Brain microvascular endothelial cell (primary cell): ENCODE measurements around the gene THAP9.
"Not testable (repeated sequence)": the region's sequence is repeated elsewhere in the genome, so short reads cannot be mapped to it uniquely, and the experiment has no call there.

ENCODE experiments used
- DNase-seq: peaks from one replicate; pipeline ENCODE4 v3.0.0-alpha.2; 2020
- H3K27ac ChIP-seq: fragments of 250-450 bp; sonication (Bioruptor Pico); 2 replicates; pipeline ENCODE4 v1.5.1; 2020; ENCODE audit warnings: mild to moderate bottlenecking, moderate library complexity
- H3K27me3 ChIP-seq: fragments of 250-450 bp; sonication (Bioruptor Pico); replicated peaks from 2 replicates; pipeline ENCODE4 v1.5.1; 2020; ENCODE audit warnings: mild to moderate bottlenecking
- H3K36me3 ChIP-seq: fragments of 250-450 bp; sonication (Bioruptor Pico); replicated peaks from 2 replicates; pipeline ENCODE4 v1.5.1; 2020; ENCODE audit warnings: mild to moderate bottlenecking
- H3K4me3 ChIP-seq: 2 replicates; pipeline ENCODE4 v1.5.1; 2011; ENCODE audit warnings: low read depth, mild to moderate bottlenecking, control low read depth, low read length, moderate library complexity
- in situ Hi-C: cut with HindIII; loops from 2 replicates; pipeline ENCODE4 v1.10.0; 2017; ENCODE audit warnings: low sequenced_read_pairs, low pct_ligation_motif_present
- TF ChIP-seq, protein P1 (sequence below): IDR thresholded peaks from 2 replicates; pipeline ENCODE4 v1.5.1; 2011; ENCODE audit warnings: low read depth, mild to moderate bottlenecking, moderate library complexity, low read length, control low read depth, inconsistent platforms; ENCODE audit errors: missing control alignments

The THAP9 gene

GRCh38 chr4:82900411-82901182 is at the start of gene THAP9:
TSS of gene THAP9 (plus strand) at chr4:82900735. CDS start at chr4:82900803, 68 bp downstream.
- in situ Hi-C loops, result no loop called here
- peak; percentile 100 for DNase-seq

DNA sequence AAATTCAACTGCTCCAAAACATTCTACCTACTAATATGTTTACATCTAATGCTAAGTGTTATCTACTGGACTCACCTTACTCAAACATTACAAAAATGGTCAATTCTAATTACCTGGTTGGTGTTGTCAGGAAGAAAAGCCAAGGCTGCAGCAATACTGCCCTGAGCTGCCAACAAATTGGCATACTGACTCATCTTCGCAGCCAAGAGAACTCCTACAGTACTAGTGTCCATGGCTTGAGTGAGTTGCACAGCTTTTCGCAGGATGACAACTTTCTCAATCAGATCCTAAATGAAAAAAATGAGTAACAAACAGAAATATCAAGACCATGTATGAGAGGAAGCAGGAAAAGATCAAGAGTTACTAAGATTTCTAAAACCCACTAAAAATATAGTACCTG is 49.2 kb upstream of the THAP9 start:
- Histone ChIP-seq H3K36me3 (peaks cover 89% of the 10 kb centered on the region), H3K27me3 (no peaks in the 10 kb centered on the region), H3K27ac (no peak overlapping the region), H3K4me3 (no peak overlapping the region)
- in situ Hi-C loops, result no loop called here
- DNase-seq, result no peak
- TF ChIP-seq, protein P1, sequence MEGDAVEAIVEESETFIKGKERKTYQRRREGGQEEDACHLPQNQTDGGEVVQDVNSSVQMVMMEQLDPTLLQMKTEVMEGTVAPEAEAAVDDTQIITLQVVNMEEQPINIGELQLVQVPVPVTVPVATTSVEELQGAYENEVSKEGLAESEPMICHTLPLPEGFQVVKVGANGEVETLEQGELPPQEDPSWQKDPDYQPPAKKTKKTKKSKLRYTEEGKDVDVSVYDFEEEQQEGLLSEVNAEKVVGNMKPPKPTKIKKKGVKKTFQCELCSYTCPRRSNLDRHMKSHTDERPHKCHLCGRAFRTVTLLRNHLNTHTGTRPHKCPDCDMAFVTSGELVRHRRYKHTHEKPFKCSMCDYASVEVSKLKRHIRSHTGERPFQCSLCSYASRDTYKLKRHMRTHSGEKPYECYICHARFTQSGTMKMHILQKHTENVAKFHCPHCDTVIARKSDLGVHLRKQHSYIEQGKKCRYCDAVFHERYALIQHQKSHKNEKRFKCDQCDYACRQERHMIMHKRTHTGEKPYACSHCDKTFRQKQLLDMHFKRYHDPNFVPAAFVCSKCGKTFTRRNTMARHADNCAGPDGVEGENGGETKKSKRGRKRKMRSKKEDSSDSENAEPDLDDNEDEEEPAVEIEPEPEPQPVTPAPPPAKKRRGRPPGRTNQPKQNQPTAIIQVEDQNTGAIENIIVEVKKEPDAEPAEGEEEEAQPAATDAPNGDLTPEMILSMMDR, result no peak

More at GRCh38 chr4:82900411-82901182, at the start of gene THAP9:
- H3K27ac ChIP-seq, result peak within 1 kb of the TSS; percentile 100
- TF ChIP-seq, protein P1, result no peak
- no peaks in the 10 kb centered on the region for H3K27me3 ChIP-seq
- peaks cover 8% of the 10 kb centered on the region for H3K36me3 ChIP-seq
- peak within 1 kb of the TSS; percentile 90 for H3K4me3 ChIP-seq

DNA sequence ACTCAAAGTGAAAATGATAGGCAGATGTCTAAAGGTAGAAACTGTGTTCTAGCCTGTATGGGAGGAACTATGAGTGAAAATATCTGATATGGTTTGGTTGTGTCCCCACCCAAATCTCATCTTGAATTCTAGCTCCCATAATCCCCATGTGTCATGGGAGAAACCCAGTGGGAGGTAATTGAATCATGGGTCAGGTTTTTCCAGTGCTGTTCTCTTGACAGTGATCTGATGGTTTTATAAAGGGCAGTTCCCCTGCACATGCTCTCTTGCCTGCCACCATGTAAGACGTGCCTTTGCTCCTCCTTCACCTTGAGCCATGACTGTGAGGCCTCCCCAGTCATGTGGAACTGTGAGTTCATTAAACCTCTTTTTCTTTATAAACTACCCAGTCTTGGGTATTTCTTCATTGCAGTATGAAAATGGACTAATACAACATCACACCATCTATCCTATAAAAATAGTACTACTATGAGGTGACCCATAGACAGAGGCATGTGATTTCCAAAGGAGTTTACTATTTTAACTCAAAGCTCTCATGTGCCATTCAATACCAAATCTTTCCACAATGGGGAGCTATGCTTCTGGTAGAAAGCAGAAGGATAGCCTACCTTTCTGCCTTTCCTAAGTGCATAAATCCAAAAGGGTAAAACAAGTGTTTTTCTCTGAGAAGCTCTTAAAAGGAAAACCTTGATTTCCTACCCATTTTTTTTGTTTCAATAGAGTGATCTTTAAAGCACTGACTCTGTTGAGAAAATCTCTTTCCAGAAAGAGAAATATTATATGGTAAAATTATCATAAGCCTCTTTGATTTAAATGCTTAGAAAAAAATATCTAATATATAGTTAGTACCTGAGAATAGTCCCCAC is 48.4 kb upstream of the THAP9 start:
- H3K36me3 ChIP-seq, result peaks cover 89% of the 10 kb centered on the region
- TF ChIP-seq, protein P1, result peak; percentile 40
- no peak overlapping the region for H3K27ac ChIP-seq
- DNase-seq, result no peak
- H3K4me3 ChIP-seq, result no peak overlapping the region
- in situ Hi-C loops, result no loop called here
- H3K27me3 ChIP-seq, result no peaks in the 10 kb centered on the region

- Histone ChIP-seq H3K36me3 (peaks cover 89% of the 10 kb centered on the region), H3K27me3 (no peaks in the 10 kb centered on the region), H3K27ac (no peak overlapping the region), H3K4me3 (no peak overlapping the region)
- in situ Hi-C loops, result no loop called here
- DNase-seq, result no peak
- TF ChIP-seq, protein P1, result no peak
These were observed 47.7 kb upstream of the THAP9 start for GRCh38 chr4:82852751-82853285.

GRCh38 chr4:82860487-82860886 is 40.0 kb upstream of the THAP9 start:
- H3K4me3 ChIP-seq, in situ Hi-C loops, H3K27ac ChIP-seq, H3K27me3 ChIP-seq, DNase-seq: not testable (repeated sequence)
- peaks cover 71% of the 10 kb centered on the region for H3K36me3 ChIP-seq

DNA sequence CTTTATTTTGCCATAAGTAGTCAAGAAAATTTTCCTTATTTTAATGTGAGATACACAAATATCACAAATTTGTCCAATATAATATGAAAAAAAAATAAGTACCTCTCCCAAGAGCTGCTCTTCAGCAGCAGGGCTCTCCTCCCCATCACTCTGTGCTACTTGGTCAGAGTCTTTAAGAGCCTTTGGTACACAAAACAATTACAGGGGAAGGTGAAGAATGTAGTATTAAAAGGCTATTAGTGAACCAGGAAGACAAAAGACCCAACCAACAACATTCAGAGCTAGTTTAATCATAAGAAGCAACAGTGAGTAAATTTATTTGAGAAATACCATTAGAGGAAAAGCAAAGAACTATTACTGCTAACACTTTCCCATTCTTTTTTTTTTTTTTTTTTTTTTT is 39.0 kb upstream of the THAP9 start:
- TF ChIP-seq, protein P1, result no peak
- in situ Hi-C loops, result no loop called here
- no peak for DNase-seq
- Histone ChIP-seq H3K36me3 (peaks cover 66% of the 10 kb centered on the region), H3K4me3 (no peak overlapping the region), H3K27ac (no peak overlapping the region), H3K27me3 (no peaks in the 10 kb centered on the region)
